ENCODE data around the gene MAP7.

GRCh38 chr6:136524339-136524935 lies 25.8 kb downstream of the MAP7 start:
- no peak for TF ChIP-seq EZH2 (IDR thresholded peaks at IDR 0.05; ENCODE audit: insufficient read depth, poor library complexity, severe bottlenecking)
- TF ChIP-seq EZH2phosphoT487 (IDR thresholded peaks at IDR 0.05; ENCODE audit: insufficient read depth, low read depth): no peak

All from GM23248 (cell line).